Transverse colon (tissue), 4 donors: Measurements from ENCODE around the gene ARHGAP30. TPM values are rescaled to one million over a fixed set of nuclear protein-coding genes. Genes with fewer than 3 reads are reported as not detected.
A peak's percentile ranks its signal among the peaks of the same experiment; 100 is the strongest.

ENCODE experiments used
- DNase-seq: peaks from one replicate; pipeline ENCODE4 v3.0.0-alpha.2; 2019
- H3K27ac ChIP-seq, 4 donors: fragments of 200-600 bp; sonication (generic); 2 replicates each; pipeline ENCODE4 v1.5.1; 2016 to 2018; ENCODE audit warnings: inconsistent platforms in 4 of 4
- H3K27me3 ChIP-seq: fragments of 200-600 bp; sonication (generic); 2 replicates; pipeline ENCODE4 v1.5.1; 2017; ENCODE audit warnings: inconsistent platforms
- H3K36me3 ChIP-seq, 4 donors: fragments of 200-600 bp; sonication (generic); 2 replicates each; pipeline ENCODE4 v1.5.1; 2017 to 2019; ENCODE audit warnings: inconsistent platforms in 4 of 4
- H3K4me1 ChIP-seq, 4 donors: fragments of 200-600 bp; sonication (generic); 2 replicates each; pipeline ENCODE4 v1.5.1; 2017 to 2020; ENCODE audit warnings: inconsistent platforms in 4 of 4
- H3K4me3 ChIP-seq, 4 donors: fragments of 200-600 bp; sonication (generic); 1 replicate in 1 of 4; 2 replicates in 3 of 4; pipeline versions ENCODE4 v1.5.1 to v1.6.1; 2017 to 2019; ENCODE audit warnings: inconsistent platforms in 4 of 4
- H3K9me3 ChIP-seq, 2 donors: fragments of 200-600 bp; sonication (generic); 2 replicates each; pipeline ENCODE4 v1.5.1; 2017 to 2019; ENCODE audit warnings: inconsistent platforms in 2 of 2
- EP300 ChIP-seq: sonication (generic); formaldehyde crosslinking; IDR thresholded peaks from one replicate; pipeline ENCODE4 v1.6.1; 2017; ENCODE audit warnings: antibody characterized with exemption, low read depth
- POLR2A ChIP-seq: fragments of 450-650 bp; IDR thresholded peaks from one replicate; pipeline ENCODE4 v1.6.1; 2016; ENCODE audit warnings: antibody characterized with exemption, mild to moderate bottlenecking, moderate library complexity
- POLR2AphosphoS5 ChIP-seq, 3 donors: sonication (generic); formaldehyde crosslinking; IDR thresholded peaks; one replicate each; pipeline ENCODE4 v1.6.1; 2016; ENCODE audit warnings: antibody characterized with exemption in 3 of 3
- WGBS, 2 donors: methylation state at CpG; one replicate each; pipeline ENCODE4 v1.1.5; 2018; ENCODE audit warnings: low coverage in 1 of 2; 5-methylcytosine and 5-hydroxymethylcytosine counted together
- in situ Hi-C, 4 donors: fragments of 200-750 bp; cut with MboI; loops; one replicate each; pipeline versions ENCODE4 v1.15.0 to v1.15.1; 2017; ENCODE audit warnings: low sequenced_read_pairs in 3 of 4, low pct_ligation_motif_present in 1 of 4, low pct_unique_long_range_greater_than_20kb in 1 of 4
- intact Hi-C: fragments of 100-400 bp; cut with DNase I; formaldehyde crosslinking; loops from one replicate; pipeline ENCODE4 v1.15.1; 2023; ENCODE audit warnings: low total_unique reads
- total RNA-seq, 4 donors: library from RNA; depleted of rRNA; stranded (reverse); fragments of >200 nt; gene quantifications; one replicate each; pipeline ENCODE4 v1.1.0, GENCODE V29; 2016
- TF ChIP-seq, protein P1 (sequence below), 5 experiments: fragments of 200-600 bp in 3 of 5; fragments of 450-650 bp in 2 of 5; sonication (generic) in 3 of 5; IDR thresholded peaks; 1 replicate in 2 of 5; 2 replicates in 3 of 5; pipeline ENCODE4 v1.5.1; 2016 to 2017; ENCODE audit warnings: antibody characterized with exemption in 5 of 5, inconsistent platforms in 3 of 5, mild to moderate bottlenecking in 2 of 5, moderate library complexity in 1 of 5

The ARHGAP30 gene
- total RNA-seq, 4 donors from 2014 or later, result 0.60 to 11.0 (median 4.4) TPM

DNA sequence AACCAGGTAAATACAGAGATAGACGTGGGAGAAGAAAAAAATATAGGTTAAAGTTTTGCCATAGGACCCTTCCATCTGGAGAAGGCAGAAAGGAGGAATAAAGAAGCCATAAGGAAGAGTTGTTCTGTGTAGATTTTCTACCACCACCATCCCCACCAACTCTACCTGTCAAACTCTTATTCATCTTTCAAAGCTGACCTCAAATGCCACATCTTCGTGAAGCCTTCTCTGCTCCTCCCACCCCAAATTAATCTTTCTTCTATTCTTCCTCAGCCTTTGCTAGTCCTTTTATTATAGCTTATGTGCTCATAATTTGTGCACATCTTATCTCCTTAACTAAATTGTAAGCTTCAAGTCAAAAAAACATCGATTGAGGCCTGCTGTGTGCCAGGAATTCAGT is 20.9 kb upstream of the ARHGAP30 start:
- Histone ChIP-seq H3K4me1 (peaks cover 0 to 18% (median 12%) of the 10 kb centered on the region in 4 donors), H3K4me3 (no peak overlapping the region), H3K27me3 (no peaks in the 10 kb centered on the region), H3K36me3 (no peaks in the 10 kb centered on the region), H3K9me3 (no peaks in the 10 kb centered on the region), H3K27ac (no peak overlapping the region)
- intact Hi-C loops (no loop called here), in situ Hi-C loops (loop anchor here in 2 of 4 donors (5.0 to 25.0 kb wide), 3 partner anchors 93 to 253 kb away; no protein-coding TSS in a partner anchor)
- 77 to 87% methylated on average over 3 of the region's 3 CpGs for WGBS, 2 donors
- TF ChIP-seq POLR2A (no peak), EP300 (no peak), POLR2AphosphoS5 (IDR thresholded peaks at IDR 0.05) (no peak)
- TF ChIP-seq, protein P1, sequence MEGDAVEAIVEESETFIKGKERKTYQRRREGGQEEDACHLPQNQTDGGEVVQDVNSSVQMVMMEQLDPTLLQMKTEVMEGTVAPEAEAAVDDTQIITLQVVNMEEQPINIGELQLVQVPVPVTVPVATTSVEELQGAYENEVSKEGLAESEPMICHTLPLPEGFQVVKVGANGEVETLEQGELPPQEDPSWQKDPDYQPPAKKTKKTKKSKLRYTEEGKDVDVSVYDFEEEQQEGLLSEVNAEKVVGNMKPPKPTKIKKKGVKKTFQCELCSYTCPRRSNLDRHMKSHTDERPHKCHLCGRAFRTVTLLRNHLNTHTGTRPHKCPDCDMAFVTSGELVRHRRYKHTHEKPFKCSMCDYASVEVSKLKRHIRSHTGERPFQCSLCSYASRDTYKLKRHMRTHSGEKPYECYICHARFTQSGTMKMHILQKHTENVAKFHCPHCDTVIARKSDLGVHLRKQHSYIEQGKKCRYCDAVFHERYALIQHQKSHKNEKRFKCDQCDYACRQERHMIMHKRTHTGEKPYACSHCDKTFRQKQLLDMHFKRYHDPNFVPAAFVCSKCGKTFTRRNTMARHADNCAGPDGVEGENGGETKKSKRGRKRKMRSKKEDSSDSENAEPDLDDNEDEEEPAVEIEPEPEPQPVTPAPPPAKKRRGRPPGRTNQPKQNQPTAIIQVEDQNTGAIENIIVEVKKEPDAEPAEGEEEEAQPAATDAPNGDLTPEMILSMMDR (IDR thresholded peaks at IDR 0.05), result no peak
- no peak for DNase-seq

DNA sequence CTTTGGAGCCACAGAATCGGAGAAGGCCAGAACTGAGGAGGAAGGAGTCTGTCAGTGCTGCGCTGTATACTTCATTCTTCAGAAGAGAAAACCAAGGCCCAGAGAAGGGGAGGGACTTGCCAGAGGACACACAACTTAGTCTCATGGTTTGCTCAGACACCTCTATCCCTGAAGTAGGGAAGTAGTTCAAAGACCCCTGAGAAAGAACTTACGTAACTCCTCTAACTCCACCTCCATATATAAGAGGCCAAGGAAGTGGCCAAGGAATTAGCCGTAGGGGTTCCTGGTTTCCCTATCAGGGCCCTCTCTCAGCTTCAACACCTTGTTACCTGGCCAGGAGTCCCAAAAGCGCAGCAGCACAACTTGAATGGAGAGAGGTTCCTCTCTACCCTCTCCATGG is 20.2 kb upstream of the ARHGAP30 start:
- H3K27ac ChIP-seq, result peak overlapping the region in 1 of 4 donors; percentile 23
- H3K4me3 ChIP-seq, result no peak overlapping the region
- DNase-seq, result no peak
- no peaks in the 10 kb centered on the region for H3K9me3 ChIP-seq
- H3K27me3 ChIP-seq, result no peaks in the 10 kb centered on the region
- no peaks in the 10 kb centered on the region for H3K36me3 ChIP-seq
- intact Hi-C loops, result loop anchor here (5.0 kb wide), 1 partner anchor 1873 kb away; no protein-coding TSS in a partner anchor
- peaks cover 0 to 18% (median 12%) of the 10 kb centered on the region in 4 donors for H3K4me1 ChIP-seq
- in situ Hi-C loops, result loop anchor here in 2 of 4 donors (5.0 to 25.0 kb wide), 3 partner anchors 93 to 253 kb away; no protein-coding TSS in a partner anchor
- TF ChIP-seq POLR2A (no peak), POLR2AphosphoS5 (IDR thresholded peaks at IDR 0.05) (no peak), EP300 (no peak)
- TF ChIP-seq, protein P1 (IDR thresholded peaks at IDR 0.05), result no peak
- 95 to 98% methylated on average over 3 to 5 of the region's 5 CpGs for WGBS, 2 donors

DNA sequence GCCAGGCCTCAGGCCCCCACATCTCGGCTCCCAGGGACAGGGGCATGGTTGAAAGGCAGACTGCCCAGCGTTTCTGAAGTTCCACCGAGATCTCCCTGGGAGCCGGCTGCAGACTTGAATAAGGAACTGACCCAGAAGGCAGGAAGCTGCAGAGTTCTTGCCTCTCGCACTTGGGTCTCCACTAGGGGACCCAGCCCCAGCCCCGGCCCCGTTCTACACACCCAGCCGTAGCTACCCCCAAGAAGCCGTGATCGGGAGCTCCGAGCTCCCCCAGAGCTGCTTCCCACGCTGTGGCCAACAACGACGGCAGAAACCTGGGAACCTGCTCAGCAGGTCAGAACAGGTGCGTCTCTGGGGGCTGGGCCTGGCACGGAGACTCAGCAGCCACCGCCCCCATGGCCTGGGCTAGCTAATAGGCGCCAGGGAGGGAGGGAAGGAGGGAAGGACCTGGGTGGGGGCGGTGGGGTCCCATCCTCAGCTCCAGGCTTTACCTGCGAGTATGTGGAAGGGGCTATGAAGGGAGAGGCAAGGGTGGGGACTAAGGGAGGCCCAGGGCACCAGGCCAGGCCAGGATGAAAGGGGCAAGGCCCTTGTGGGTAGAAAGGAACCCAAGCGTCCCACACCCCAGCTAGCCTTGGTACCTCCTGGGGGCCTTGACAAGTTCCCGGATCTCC is 19.7 kb upstream of the ARHGAP30 start, which contains the start of gene NECTIN4:
NECTIN4 (minus strand) TSS at position 308 of the 674 bp plus-strand sequence; CDS start at position 46, 262 bp downstream.
- peak within 1 kb of the TSS; percentile 8 to 50 (median 26) for H3K27ac ChIP-seq
- intact Hi-C loops (loop anchor here (5.0 kb wide), 1 partner anchor 1872 kb away; no protein-coding TSS in a partner anchor), in situ Hi-C loops (loop anchor here in 1 of 4 donors (25.0 kb wide), 1 partner anchor 252 kb away; no protein-coding TSS in a partner anchor)
- TF ChIP-seq, protein P1 (IDR thresholded peaks at IDR 0.05), result no peak
- TF ChIP-seq POLR2AphosphoS5 (IDR thresholded peaks at IDR 0.05) (peak; percentile 29 to 78 (median 51)), POLR2A (peak; percentile 52)
- peak within 1 kb of the TSS in 2 of 4 donors; percentile 12 to 16 for H3K4me3 ChIP-seq
- H3K9me3 ChIP-seq, result no peaks in the 10 kb centered on the region
- peaks cover 0 to 18% (median 12%) of the 10 kb centered on the region in 4 donors for H3K4me1 ChIP-seq
- 25 to 68% methylated on average over 4 to 22 of the region's 22 CpGs for WGBS, 2 donors
- DNase-seq, result peak; percentile 82
- no peaks in the 10 kb centered on the region for H3K36me3 ChIP-seq
- H3K27me3 ChIP-seq, result no peaks in the 10 kb centered on the region

DNA sequence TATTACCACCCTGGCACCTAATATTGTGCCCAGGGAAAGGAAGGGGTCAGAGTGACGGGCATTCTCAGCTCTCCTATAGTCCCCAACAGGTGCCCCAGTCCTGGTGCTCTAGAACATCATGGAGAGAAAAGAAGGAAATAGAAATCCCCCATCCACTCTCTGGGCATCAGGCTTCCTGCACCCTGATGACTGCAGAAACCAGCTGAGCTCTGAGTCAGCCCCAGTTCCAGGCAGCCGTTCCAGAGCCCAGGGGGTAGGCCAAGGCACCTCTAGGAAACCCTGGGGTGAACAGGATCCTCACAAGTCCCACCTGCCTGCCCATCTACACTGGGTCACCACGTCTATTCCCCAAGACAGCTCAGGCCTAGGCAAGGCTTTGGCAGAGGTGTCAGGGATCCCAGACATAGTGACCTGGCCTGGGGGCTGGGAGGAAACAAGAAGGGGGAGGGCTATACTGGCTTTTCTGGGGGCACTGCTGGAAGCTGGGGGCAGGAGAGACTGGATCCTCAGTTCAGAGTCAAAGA is 19.0 kb upstream of the ARHGAP30 start:
- H3K27ac ChIP-seq, result peak overlapping the region in 3 of 4 donors; percentile 8 to 50 (median 23)
- H3K27me3 ChIP-seq, result no peaks in the 10 kb centered on the region
- H3K36me3 ChIP-seq, result no peaks in the 10 kb centered on the region
- in situ Hi-C loops, result loop anchor here in 1 of 4 donors (25.0 kb wide), 1 partner anchor 251 kb away; no protein-coding TSS in a partner anchor
- peak overlapping the region in 2 of 4 donors; percentile 12 to 16 for H3K4me3 ChIP-seq
- peaks cover 2 to 22% (median 15%) of the 10 kb centered on the region in 4 donors for H3K4me1 ChIP-seq
- intact Hi-C loops, result loop anchor here (5.0 kb wide), 1 partner anchor 1871 kb away; no protein-coding TSS in a partner anchor
- TF ChIP-seq, protein P1 (IDR thresholded peaks at IDR 0.05), result no peak
- TF ChIP-seq EP300 (no peak), POLR2AphosphoS5 (IDR thresholded peaks at IDR 0.05) (no peak), POLR2A (no peak)
- 62 to 80% methylated on average over 1 to 3 of the region's 3 CpGs for WGBS, 2 donors
- no peak for DNase-seq
- no peaks in the 10 kb centered on the region for H3K9me3 ChIP-seq
